Mammary epithelial cell (primary cell): ENCODE results near the gene DGKQ.

ENCODE experiments used
- EZH2 ChIP-seq: IDR thresholded peaks from 2 replicates; pipeline ENCODE4 v1.6.1; 2012; ENCODE audit warnings: low read length, inconsistent platforms, borderline replicate concordance
- TF ChIP-seq, protein P1 (sequence below), 2 donors: IDR thresholded peaks in 1 of 2; conservative IDR thresholded peaks in 1 of 2; 2 replicates each; pipeline ENCODE4 v1.5.1; 2011 to 2012; ENCODE audit warnings: inconsistent platforms in 2 of 2, low read length in 2 of 2, mild to moderate bottlenecking in 2 of 2, control low read depth in 1 of 2, low read depth in 1 of 2; ENCODE audit not compliant: insufficient read depth in 1 of 2; ENCODE audit errors: extremely low read depth in 1 of 2

DNA sequence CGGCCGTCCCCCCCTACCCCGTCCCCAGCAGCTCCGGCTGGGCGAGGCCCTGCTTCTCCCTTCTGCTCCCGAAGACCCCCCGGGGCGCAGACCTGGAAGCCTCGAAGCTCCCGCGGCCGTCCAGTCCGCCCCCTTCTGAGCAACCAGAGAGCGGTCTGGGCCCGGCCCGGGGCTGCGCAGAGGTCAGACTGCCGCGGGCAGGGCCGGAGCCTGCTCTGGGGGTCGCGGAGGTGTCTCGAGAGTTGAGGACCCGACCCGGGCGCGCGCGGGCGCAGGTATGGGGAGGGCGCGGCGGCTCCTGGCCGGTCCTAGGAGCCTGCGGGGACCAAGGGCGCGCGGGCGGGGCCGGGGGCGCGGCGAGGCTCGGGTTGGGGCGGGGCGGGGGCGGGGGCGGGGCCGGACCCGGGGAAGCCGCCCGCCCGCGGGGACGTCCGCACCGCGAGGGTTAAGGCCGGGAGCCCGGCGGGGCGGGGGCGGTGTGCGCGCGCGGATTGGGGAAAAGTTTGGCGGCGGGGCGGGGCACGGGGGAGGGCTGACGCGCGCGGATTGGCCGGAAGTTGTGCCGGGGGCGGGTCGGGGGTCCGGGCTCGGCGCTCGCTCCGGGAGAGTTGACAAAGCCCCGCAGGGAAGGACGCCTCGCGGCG, 37.8 kb upstream of the DGKQ start, which contains the start of gene FGFRL1:
- TF ChIP-seq, protein P1, sequence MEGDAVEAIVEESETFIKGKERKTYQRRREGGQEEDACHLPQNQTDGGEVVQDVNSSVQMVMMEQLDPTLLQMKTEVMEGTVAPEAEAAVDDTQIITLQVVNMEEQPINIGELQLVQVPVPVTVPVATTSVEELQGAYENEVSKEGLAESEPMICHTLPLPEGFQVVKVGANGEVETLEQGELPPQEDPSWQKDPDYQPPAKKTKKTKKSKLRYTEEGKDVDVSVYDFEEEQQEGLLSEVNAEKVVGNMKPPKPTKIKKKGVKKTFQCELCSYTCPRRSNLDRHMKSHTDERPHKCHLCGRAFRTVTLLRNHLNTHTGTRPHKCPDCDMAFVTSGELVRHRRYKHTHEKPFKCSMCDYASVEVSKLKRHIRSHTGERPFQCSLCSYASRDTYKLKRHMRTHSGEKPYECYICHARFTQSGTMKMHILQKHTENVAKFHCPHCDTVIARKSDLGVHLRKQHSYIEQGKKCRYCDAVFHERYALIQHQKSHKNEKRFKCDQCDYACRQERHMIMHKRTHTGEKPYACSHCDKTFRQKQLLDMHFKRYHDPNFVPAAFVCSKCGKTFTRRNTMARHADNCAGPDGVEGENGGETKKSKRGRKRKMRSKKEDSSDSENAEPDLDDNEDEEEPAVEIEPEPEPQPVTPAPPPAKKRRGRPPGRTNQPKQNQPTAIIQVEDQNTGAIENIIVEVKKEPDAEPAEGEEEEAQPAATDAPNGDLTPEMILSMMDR (conservative IDR thresholded peaks at IDR 0.05 in 1 of 2, IDR thresholded peaks at IDR 0.05 in 1 of 2; ENCODE audit: extremely low read depth in 1 of 2, insufficient read depth in 1 of 2, low read depth in 1 of 2, low read length in 2 of 2) = no peak
- no peak for TF ChIP-seq EZH2
